Subcutaneous abdominal adipose tissue (tissue), 5 donors: ENCODE data around the gene KEL.

ENCODE experiments used
- H3K27ac ChIP-seq: one replicate; pipeline ENCODE4 v1.7.0; 2013; ENCODE audit warnings: low read depth, mild to moderate bottlenecking, inconsistent platforms, low read length, moderate library complexity
- H3K27me3 ChIP-seq, 5 donors: one replicate each; pipeline ENCODE4 v1.7.0; 2013; ENCODE audit warnings: low read length in 5 of 5, inconsistent platforms in 1 of 5; ENCODE audit not compliant: control insufficient read depth in 5 of 5, insufficient read depth in 4 of 5
- H3K36me3 ChIP-seq, 5 donors: one replicate each; pipeline ENCODE4 v1.7.0; 2013; ENCODE audit warnings: low read length in 5 of 5; ENCODE audit not compliant: control insufficient read depth in 5 of 5, insufficient read depth in 5 of 5
- H3K4me1 ChIP-seq, 5 donors: one replicate each; pipeline ENCODE4 v1.7.0; 2013; ENCODE audit warnings: low read length in 5 of 5, mild to moderate bottlenecking in 3 of 5, moderate library complexity in 1 of 5; ENCODE audit not compliant: control insufficient read depth in 5 of 5, insufficient read depth in 5 of 5
- H3K4me3 ChIP-seq, 5 donors: one replicate each; pipeline ENCODE4 v1.7.0; 2013; ENCODE audit warnings: low read length in 5 of 5, low read depth in 1 of 5
- H3K9ac ChIP-seq, 5 donors: one replicate each; pipeline ENCODE4 v1.7.0; 2013; ENCODE audit warnings: low read length in 5 of 5, mild to moderate bottlenecking in 4 of 5, moderate library complexity in 3 of 5
- H3K9me3 ChIP-seq, 5 donors: one replicate each; pipeline ENCODE4 v1.7.0; 2013; ENCODE audit warnings: low read length in 5 of 5; ENCODE audit not compliant: control insufficient read depth in 5 of 5
- donor health status: healthy.
- donor health status: healthy.
- donor health status: healthy.
- donor health status: healthy.
- donor health status: healthy.

The KEL gene

DNA sequence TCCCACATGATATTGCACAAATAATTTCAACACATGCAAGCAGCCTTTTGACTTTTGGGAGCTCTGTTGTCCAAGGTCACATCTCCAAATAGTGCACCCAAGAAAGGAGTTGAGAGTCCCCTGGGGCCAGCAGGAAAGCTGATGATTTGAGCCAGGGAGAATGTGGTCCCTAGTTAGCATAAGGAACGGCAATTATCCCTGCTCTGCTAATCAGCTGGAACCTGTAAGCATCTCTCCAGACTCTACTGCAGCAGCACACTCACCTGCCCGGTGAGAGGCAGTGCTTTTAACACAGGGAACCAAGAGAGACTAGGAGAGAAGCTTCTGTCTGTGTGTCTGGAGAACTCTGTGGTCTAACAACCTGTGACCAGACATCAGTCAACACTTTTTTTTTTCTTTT, 45.7 kb downstream of the KEL start:
- H3K4me3 ChIP-seq: no peak overlapping the region
- no peak overlapping the region for H3K27ac ChIP-seq

GRCh38 chr7:142915315-142915714, 46.8 kb downstream of the KEL start:
- Histone ChIP-seq H3K27me3 (peaks cover 0 to 4% (median 0%) of the 10 kb centered on the region in 5 donors), H3K9ac (no peak overlapping the region), H3K36me3 (no peaks in the 10 kb centered on the region), H3K4me3 (no peak overlapping the region), H3K27ac (no peak overlapping the region), H3K4me1 (no peaks in the 10 kb centered on the region), H3K9me3 (no peaks in the 10 kb centered on the region)

More for the DNA sequence above, 45.7 kb downstream of the KEL start:
- Histone ChIP-seq H3K27me3 (peaks cover 0 to 4% (median 0%) of the 10 kb centered on the region in 5 donors), H3K9ac (no peak overlapping the region), H3K9me3 (no peaks in the 10 kb centered on the region), H3K4me1 (no peaks in the 10 kb centered on the region), H3K36me3 (no peaks in the 10 kb centered on the region)

DNA sequence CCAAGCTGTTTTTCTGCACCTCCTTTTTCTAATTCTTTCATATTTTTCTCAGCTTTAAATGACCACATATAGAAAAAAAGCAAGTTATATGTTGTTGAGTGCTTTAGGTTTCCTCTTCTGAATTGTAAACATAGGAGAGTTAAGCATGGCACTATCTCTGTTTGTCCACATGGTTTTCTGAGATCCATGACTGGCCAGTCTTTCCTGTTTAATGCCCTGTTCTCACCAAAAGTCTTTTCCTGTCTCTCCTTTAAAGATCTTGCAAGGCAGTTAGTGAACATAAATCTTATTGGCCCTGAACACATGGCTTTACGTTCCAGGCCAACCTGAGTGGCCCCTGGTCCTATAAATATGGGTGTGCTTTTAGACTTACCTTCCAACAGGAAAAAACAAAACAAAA, 48.0 kb downstream of the KEL start:
- Histone ChIP-seq H3K4me3 (no peak overlapping the region), H3K9me3 (no peaks in the 10 kb centered on the region), H3K36me3 (no peaks in the 10 kb centered on the region), H3K27ac (no peak overlapping the region), H3K27me3 (peaks cover 0 to 4% (median 0%) of the 10 kb centered on the region in 5 donors), H3K9ac (no peak overlapping the region), H3K4me1 (no peaks in the 10 kb centered on the region)

DNA sequence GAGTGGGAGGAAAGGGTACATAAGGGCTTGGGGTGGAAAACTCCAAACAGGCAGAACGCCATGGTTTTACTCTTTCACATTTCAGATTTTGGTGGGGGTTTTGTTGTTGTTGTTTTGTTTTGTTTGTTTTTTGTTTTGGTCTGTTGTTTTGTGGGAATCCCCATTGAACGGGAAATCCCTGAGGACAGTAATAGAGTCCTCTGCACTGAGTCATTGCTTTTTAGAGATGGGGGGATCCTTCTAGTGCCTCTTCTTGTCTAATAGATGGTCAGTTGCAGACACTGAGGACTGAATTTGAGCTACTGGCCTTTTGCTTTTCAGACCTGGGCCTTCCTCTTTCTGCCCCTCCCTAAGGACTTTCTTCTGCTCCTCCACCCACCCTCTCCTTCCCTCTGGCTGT, 48.6 kb downstream of the KEL start:
- Histone ChIP-seq H3K4me3 (no peak overlapping the region), H3K36me3 (no peaks in the 10 kb centered on the region), H3K27ac (no peak overlapping the region), H3K9ac (no peak overlapping the region), H3K27me3 (peaks cover 0 to 3% (median 0%) of the 10 kb centered on the region in 5 donors), H3K4me1 (no peaks in the 10 kb centered on the region), H3K9me3 (no peaks in the 10 kb centered on the region)

DNA sequence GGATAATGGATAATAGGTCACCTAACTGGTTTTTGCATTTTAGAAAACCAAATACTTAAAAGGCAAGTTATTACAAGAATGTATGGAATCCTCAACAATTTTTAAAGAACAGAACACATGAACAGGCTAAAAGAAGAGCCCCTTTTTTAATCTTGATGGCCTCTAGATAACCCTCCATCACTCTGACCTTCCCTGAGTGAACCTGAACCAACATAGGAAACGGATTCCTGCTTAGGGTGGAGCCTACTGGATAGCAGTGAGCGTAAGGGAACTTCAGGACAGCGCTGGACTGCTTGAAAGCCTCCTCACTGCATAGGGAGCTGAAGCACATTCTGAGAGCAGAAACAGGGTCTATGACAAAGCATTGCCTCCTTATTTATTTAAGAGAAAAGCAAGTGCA, 49.1 kb downstream of the KEL start:
- H3K9me3 ChIP-seq: no peaks in the 10 kb centered on the region
- H3K27ac ChIP-seq: no peak overlapping the region
- no peaks in the 10 kb centered on the region for H3K36me3 ChIP-seq
- H3K4me1 ChIP-seq: no peaks in the 10 kb centered on the region
- peaks cover 0 to 3% (median 0%) of the 10 kb centered on the region in 5 donors for H3K27me3 ChIP-seq
- H3K9ac ChIP-seq: no peak overlapping the region
- no peak overlapping the region for H3K4me3 ChIP-seq

- Histone ChIP-seq H3K9ac (no peak overlapping the region), H3K27ac (no peak overlapping the region), H3K4me3 (no peak overlapping the region), H3K27me3 (peaks cover 0 to 3% (median 0%) of the 10 kb centered on the region in 5 donors), H3K4me1 (no peaks in the 10 kb centered on the region), H3K36me3 (no peaks in the 10 kb centered on the region), H3K9me3 (no peaks in the 10 kb centered on the region)
Measured at GRCh38 chr7:142910481-142910880, 51.7 kb downstream of the KEL start.

- H3K9me3 ChIP-seq: no peaks in the 10 kb centered on the region
- no peak overlapping the region for H3K4me3 ChIP-seq
- H3K4me1 ChIP-seq: no peaks in the 10 kb centered on the region
- H3K9ac ChIP-seq: no peak overlapping the region
- no peaks in the 10 kb centered on the region for H3K36me3 ChIP-seq
- H3K27me3 ChIP-seq: peaks cover 0 to 3% (median 0%) of the 10 kb centered on the region in 5 donors
- no peak overlapping the region for H3K27ac ChIP-seq
Measured at GRCh38 chr7:142910031-142910433, 52.1 kb downstream of the KEL start.

- peaks cover 0 to 3% (median 0%) of the 10 kb centered on the region in 5 donors for H3K27me3 ChIP-seq
- no peaks in the 10 kb centered on the region for H3K4me1 ChIP-seq
- H3K9me3 ChIP-seq: peaks cover 0 to 4% (median 0%) of the 10 kb centered on the region in 5 donors
- no peak overlapping the region for H3K4me3 ChIP-seq
- no peaks in the 10 kb centered on the region for H3K36me3 ChIP-seq
- H3K27ac ChIP-seq: no peak overlapping the region
- H3K9ac ChIP-seq: no peak overlapping the region
Measured at GRCh38 chr7:142908921-142909890, 53.0 kb downstream of the KEL start.

DNA sequence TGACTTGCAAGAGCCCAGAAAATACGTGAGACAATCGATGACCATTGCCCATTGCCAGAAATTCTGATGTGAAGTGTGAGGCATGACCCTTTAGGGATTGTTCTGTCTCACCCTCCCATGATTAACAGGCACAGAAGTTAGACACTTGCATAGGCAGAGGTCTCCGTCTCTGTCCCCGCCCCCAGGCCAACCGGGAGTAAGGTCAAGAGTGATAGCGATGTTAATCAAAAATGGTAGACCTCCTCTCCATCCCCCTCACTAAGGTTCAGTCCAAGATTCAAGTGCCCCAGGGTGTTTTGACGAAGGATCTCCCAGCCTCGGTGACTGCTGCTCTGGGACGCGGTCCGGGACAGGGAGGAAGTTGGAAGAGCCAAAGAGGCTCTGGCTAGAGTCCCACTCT, 53.9 kb downstream of the KEL start:
- Histone ChIP-seq H3K36me3 (no peaks in the 10 kb centered on the region), H3K4me1 (no peaks in the 10 kb centered on the region), H3K9me3 (peaks cover 0 to 5% (median 0%) of the 10 kb centered on the region in 5 donors), H3K4me3 (no peak overlapping the region), H3K27ac (no peak overlapping the region), H3K27me3 (peaks cover 0 to 3% (median 0%) of the 10 kb centered on the region in 5 donors), H3K9ac (no peak overlapping the region)

GRCh38 chr7:142906643-142907042, 55.5 kb downstream of the KEL start:
- H3K4me3 ChIP-seq: no peak overlapping the region
- peaks cover 0 to 3% (median 0%) of the 10 kb centered on the region in 5 donors for H3K27me3 ChIP-seq
- no peak overlapping the region for H3K9ac ChIP-seq
- peaks cover 0 to 5% (median 0%) of the 10 kb centered on the region in 5 donors for H3K9me3 ChIP-seq
- no peaks in the 10 kb centered on the region for H3K36me3 ChIP-seq
- no peaks in the 10 kb centered on the region for H3K4me1 ChIP-seq
- no peak overlapping the region for H3K27ac ChIP-seq
